Activated T-cell treated with anti-CD3 and anti-CD28 coated beads for 4 hours (primary cell): ENCODE data around the gene EIPR1.

Source experiments
- DNase-seq: peaks from one replicate; pipeline ENCODE4 v3.0.0-alpha.2; 2020

The EIPR1 gene

GRCh38 chr2:3377612-3378432 is at the start of gene EIPR1:
EIPR1 (minus strand) TSS chr2:3377818; CDS start chr2:3377689, 129 bp downstream.
- DNase-seq: peak; percentile 90

- no peak for DNase-seq
Observed at GRCh38 chr2:3427272-3427671, 49.7 kb upstream of the EIPR1 start.

GRCh38 chr2:3426615-3427014 is 49.0 kb upstream of the EIPR1 start:
- no peak for DNase-seq

GRCh38 chr2:3424171-3424795 is 46.7 kb upstream of the EIPR1 start:
- no peak for DNase-seq

GRCh38 chr2:3423492-3424170 is 46.0 kb upstream of the EIPR1 start:
- DNase-seq: peak; percentile 71

GRCh38 chr2:3422161-3422779 is 44.7 kb upstream of the EIPR1 start:
- no peak for DNase-seq

GRCh38 chr2:3421580-3421979 is 44.0 kb upstream of the EIPR1 start:
- DNase-seq: no peak

GRCh38 chr2:3420769-3421397 is 43.3 kb upstream of the EIPR1 start:
- DNase-seq: no peak

GRCh38 chr2:3420076-3420768 is 42.6 kb upstream of the EIPR1 start:
- DNase-seq: no peak

- no peak for DNase-seq
Observed at GRCh38 chr2:3418766-3419404, 41.3 kb upstream of the EIPR1 start.

GRCh38 chr2:3414133-3414860 is 36.7 kb upstream of the EIPR1 start:
- DNase-seq: no peak

- no peak for DNase-seq
Observed at GRCh38 chr2:3413697-3414096, 36.1 kb upstream of the EIPR1 start.

- no peak for DNase-seq
Observed at GRCh38 chr2:3411103-3411502, 33.5 kb upstream of the EIPR1 start.

- no peak for DNase-seq
Observed at GRCh38 chr2:3409627-3410170, 32.1 kb upstream of the EIPR1 start.

- DNase-seq: no peak
Observed at GRCh38 chr2:3408781-3409180, 31.2 kb upstream of the EIPR1 start.

GRCh38 chr2:3406501-3406900 is 28.9 kb upstream of the EIPR1 start:
- DNase-seq: no peak

GRCh38 chr2:3405876-3406275 is 28.3 kb upstream of the EIPR1 start:
- no peak for DNase-seq

- no peak for DNase-seq
Observed at GRCh38 chr2:3405307-3405706, 27.7 kb upstream of the EIPR1 start.

GRCh38 chr2:3404349-3404894 is 26.8 kb upstream of the EIPR1 start:
- DNase-seq: no peak

- DNase-seq: no peak
Observed at GRCh38 chr2:3403587-3404334, 26.1 kb upstream of the EIPR1 start.
